Measurements from ENCODE around the gene PPP1R12A. TPM values are rescaled to one million over a fixed set of nuclear protein-coding genes. Genes with fewer than 3 reads are reported as not detected.
A peak's percentile ranks its signal among the peaks of the same experiment; 100 is the strongest.

Gene PPP1R12A
- total RNA-seq, 1 experiment from 2014 or later, result 52.0 TPM

GRCh38 chr12:79935021-79935623, at the start of gene PPP1R12A (continued):
- TF ChIP-seq, protein P1, sequence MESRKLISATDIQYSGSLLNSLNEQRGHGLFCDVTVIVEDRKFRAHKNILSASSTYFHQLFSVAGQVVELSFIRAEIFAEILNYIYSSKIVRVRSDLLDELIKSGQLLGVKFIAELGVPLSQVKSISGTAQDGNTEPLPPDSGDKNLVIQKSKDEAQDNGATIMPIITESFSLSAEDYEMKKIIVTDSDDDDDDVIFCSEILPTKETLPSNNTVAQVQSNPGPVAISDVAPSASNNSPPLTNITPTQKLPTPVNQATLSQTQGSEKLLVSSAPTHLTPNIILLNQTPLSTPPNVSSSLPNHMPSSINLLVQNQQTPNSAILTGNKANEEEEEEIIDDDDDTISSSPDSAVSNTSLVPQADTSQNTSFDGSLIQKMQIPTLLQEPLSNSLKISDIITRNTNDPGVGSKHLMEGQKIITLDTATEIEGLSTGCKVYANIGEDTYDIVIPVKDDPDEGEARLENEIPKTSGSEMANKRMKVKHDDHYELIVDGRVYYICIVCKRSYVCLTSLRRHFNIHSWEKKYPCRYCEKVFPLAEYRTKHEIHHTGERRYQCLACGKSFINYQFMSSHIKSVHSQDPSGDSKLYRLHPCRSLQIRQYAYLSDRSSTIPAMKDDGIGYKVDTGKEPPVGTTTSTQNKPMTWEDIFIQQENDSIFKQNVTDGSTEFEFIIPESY (IDR thresholded peaks at IDR 0.05; ENCODE audit: extremely low read depth, insufficient replicate concordance, low read length), result peak; percentile 94
- no peak; the same call in 1 of the 2 replicates for TF ChIP-seq FOSL1 (IDR thresholded peaks at IDR 0.05; ENCODE audit: low read depth)

GRCh38 chr12:79983986-79984620, 49.2 kb upstream of the PPP1R12A start:
- TF ChIP-seq POLR2AphosphoS5 (IDR thresholded peaks at IDR 0.05; ENCODE audit: low read depth, low read length), result no peak
- H3K9me3 ChIP-seq (ENCODE audit: control insufficient read depth in 1 of 2, insufficient read depth in 1 of 2, low read depth in 1 of 2, low read length in 2 of 2), result no peaks in the 10 kb centered on the region
- no peak overlapping the region for H3K4me2 ChIP-seq (ENCODE audit: low read length)
- no peak for ATAC-seq
- ChIA-PET CTCF (no interaction called here), RAD21 (ENCODE audit: low non-redundant PET in 1 of 2, low total read pairs in 2 of 2, uncharacterized antibody in 2 of 2, unreplicated experiment in 2 of 2) (no interaction called here), POLR2A (no interaction called here)
- 0 out of 4 replicates have a peak, but pooled peaks cover 0 to 5% of the 10 kb centered on the region in 2 experiments for H3K4me1 ChIP-seq (ENCODE audit: control insufficient read depth in 1 of 2, insufficient read depth in 2 of 2, low read length in 2 of 2)
- H3K27ac ChIP-seq (ENCODE audit: low read depth, low read length), result no peak overlapping the region
- no peak overlapping the region for H3K9ac ChIP-seq (ENCODE audit: low read length)
- H3K9me2 ChIP-seq (ENCODE audit: insufficient read depth), result no peaks in the 10 kb centered on the region
- DNase-seq (ENCODE audit: low read depth, low spot score), result no peak
- H3K27me3 ChIP-seq (ENCODE audit: insufficient read depth, low read length), result no peaks in the 10 kb centered on the region
- no peaks in the 10 kb centered on the region for H4K20me1 ChIP-seq (ENCODE audit: insufficient read depth)
- no TSS peak for BruUV-seq (replicated peaks)
- H2AFZ ChIP-seq (ENCODE audit: low read depth, low read length, poor library complexity, severe bottlenecking), result no peak overlapping the region
- intact Hi-C loops (cut with micrococcal nuclease), result no loop called here
- H3K79me2 ChIP-seq (ENCODE audit: insufficient read depth, low read length), result no peaks in the 10 kb centered on the region
- H3K36me3 ChIP-seq (ENCODE audit: control insufficient read depth in 1 of 2, insufficient read depth in 2 of 2, low read length in 2 of 2), result no peaks in the 10 kb centered on the region
- no peak overlapping the region for H3K4me3 ChIP-seq (replicated peaks in 1 of 2; ENCODE audit: low read depth in 1 of 2, low read length in 2 of 2)

DNA sequence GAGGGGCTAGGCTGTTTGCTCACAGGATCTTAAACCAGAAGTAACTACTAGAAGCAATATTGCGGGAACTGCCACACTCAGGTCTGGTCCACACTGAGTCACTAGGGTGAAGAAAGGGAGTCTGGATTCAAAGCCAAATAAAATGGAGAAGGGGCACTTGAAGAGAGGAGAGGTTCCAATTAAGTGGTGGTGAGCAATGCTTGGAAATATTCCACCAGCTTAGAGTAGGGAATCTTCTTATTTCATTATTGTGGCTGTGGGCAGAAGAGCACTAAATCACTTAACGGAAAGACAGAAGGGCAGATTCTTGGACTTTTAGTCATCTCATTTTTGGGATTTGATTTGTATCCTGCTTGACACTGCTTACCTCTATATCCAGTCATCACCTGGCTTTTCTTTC, 48.6 kb upstream of the PPP1R12A start:
- Histone ChIP-seq H3K9ac (ENCODE audit: low read length) (no peak overlapping the region), H3K36me3 (ENCODE audit: control insufficient read depth in 1 of 2, insufficient read depth in 2 of 2, low read length in 2 of 2) (no peaks in the 10 kb centered on the region), H3K27ac (ENCODE audit: low read depth, low read length) (no peak overlapping the region), H3K79me2 (ENCODE audit: insufficient read depth, low read length) (no peaks in the 10 kb centered on the region), H3K4me1 (ENCODE audit: control insufficient read depth in 1 of 2, insufficient read depth in 2 of 2, low read length in 2 of 2) (0 out of 4 replicates have a peak, but pooled peaks cover 0 to 5% of the 10 kb centered on the region in 2 experiments), H3K4me3 (replicated peaks in 1 of 2; ENCODE audit: low read depth in 1 of 2, low read length in 2 of 2) (no peak overlapping the region), H3K9me2 (ENCODE audit: insufficient read depth) (no peaks in the 10 kb centered on the region), H2AFZ (ENCODE audit: low read depth, low read length, poor library complexity, severe bottlenecking) (no peak overlapping the region), H3K27me3 (ENCODE audit: insufficient read depth, low read length) (no peaks in the 10 kb centered on the region), H3K4me2 (ENCODE audit: low read length) (no peak overlapping the region), H4K20me1 (ENCODE audit: insufficient read depth) (no peaks in the 10 kb centered on the region), H3K9me3 (ENCODE audit: control insufficient read depth in 1 of 2, insufficient read depth in 1 of 2, low read depth in 1 of 2, low read length in 2 of 2) (no peaks in the 10 kb centered on the region)
- intact Hi-C loops (cut with micrococcal nuclease), result no loop called here
- ChIA-PET POLR2A (no interaction called here), RAD21 (ENCODE audit: low non-redundant PET in 1 of 2, low total read pairs in 2 of 2, uncharacterized antibody in 2 of 2, unreplicated experiment in 2 of 2) (no interaction called here), CTCF (no interaction called here)
- no TSS peak for BruUV-seq (replicated peaks)
- ATAC-seq, result peak; percentile 22; the same call in 1 of the 2 replicates
- no peak for DNase-seq (ENCODE audit: low read depth, low spot score)
- TF ChIP-seq RAD21 (IDR thresholded peaks at IDR 0.05; ENCODE audit: low read depth) (no peak), EZH2phosphoT487 (IDR thresholded peaks at IDR 0.05; ENCODE audit: borderline replicate concordance) (no peak), YY1 (IDR thresholded peaks at IDR 0.05; ENCODE audit: extremely low read depth, insufficient replicate concordance, low read depth, low read length) (no peak), CBX3 (IDR thresholded peaks at IDR 0.05; ENCODE audit: low read depth) (no peak), POLR2AphosphoS5 (IDR thresholded peaks at IDR 0.05; ENCODE audit: low read depth, low read length) (no peak), EGR1 (IDR thresholded peaks at IDR 0.05; ENCODE audit: low read depth) (no peak), CEBPB (IDR thresholded peaks at IDR 0.05; ENCODE audit: low read depth) (no peak), ATF3 (IDR thresholded peaks at IDR 0.05) (no peak), SRF (IDR thresholded peaks at IDR 0.05; ENCODE audit: low read depth) (no peak), ZNF274 (IDR thresholded peaks at IDR 0.05; ENCODE audit: low read depth, low read length) (no peak), POLR2A (IDR thresholded peaks at IDR 0.05; ENCODE audit: borderline replicate concordance, extremely low read depth, insufficient read depth, insufficient read length) (no peak), JUND (IDR thresholded peaks at IDR 0.05) (no peak)
- TF ChIP-seq, protein P1 (IDR thresholded peaks at IDR 0.05; ENCODE audit: extremely low read depth, insufficient replicate concordance, low read length), result no peak
